AG08395 (cell line): Measurements from ENCODE around the gene ENDOV.

Experiments
- DNase-seq: peaks from one replicate; pipeline ENCODE4 v3.0.0; 2012; ENCODE audit warnings: mixed read lengths, low spot score

The ENDOV gene

DNA sequence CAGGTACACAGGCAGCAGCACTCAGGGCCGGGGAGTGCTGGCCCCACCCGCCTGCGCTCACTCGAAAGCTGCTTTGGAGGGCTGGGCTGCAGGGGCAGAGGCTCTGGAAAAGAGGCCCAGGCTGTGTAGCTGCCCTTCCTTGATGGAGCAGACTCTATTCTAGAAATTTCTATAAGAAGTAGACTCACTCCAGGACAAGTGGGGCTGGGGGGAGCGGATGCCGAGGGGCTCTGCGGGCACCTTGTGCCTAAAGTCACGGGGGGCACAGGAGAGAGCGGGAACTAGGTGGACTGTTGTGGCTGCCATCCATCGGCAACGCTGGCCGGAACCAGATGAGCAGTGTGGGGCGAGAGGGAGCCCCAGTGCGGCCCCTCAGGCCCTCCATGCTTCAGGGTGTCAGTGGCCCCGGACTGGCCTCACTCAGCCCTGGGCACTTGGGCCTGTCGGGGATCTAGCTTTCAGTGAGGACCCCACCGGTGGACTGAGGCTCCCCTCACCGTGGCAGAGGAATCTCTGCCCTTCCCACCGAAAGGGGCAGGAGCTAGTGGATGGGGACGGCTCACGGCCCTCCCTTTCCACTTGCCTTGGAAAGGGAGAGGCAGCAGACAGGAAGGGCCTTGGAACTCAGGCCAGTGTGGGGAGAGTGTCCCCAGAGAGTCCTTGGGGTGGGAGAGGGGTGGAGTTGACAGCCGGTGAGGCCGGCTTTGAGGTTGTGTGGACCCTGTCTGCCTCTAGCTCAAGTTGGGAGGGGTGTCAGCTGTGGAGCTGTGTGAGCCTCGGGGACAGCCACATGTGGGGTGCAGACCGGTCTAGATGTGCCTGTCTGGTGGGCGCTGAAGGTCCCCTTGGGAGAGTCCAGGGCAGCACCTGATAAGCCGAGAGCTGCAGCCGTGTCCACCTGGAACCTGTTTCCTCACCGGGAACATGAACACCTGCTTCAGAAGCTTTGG, 16.6 kb downstream of the ENDOV start:
- DNase-seq: no peak

DNA sequence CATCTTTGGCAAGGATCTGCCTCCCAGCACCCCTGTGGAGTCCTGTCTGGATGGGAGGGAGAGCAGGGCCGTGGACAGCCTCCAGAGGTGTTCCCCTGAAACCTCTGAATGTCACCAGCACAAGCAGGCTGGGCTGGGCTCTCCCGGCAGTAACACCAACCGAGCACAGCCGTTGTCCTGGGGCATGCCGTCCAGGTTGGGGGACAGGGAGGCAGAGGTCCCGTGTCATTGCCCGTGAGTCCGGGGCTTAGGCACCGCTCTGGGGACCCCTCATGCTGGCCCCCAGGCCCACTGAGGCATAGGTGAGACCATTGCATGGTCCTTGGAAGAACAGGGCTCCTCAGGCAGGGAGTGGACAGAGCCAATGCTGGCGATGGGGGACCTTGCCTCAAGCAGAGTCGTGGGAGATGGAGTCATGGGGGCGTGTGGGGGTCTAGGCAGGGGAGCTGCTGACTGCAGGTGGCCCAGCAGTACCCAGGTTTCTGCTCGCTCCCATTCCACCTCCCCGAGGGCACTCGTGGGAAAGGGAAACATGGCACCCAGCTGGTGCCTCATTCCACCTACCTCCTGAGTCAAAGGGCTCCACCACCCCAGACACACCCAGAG, 17.5 kb downstream of the ENDOV start:
- no peak for DNase-seq

DNA sequence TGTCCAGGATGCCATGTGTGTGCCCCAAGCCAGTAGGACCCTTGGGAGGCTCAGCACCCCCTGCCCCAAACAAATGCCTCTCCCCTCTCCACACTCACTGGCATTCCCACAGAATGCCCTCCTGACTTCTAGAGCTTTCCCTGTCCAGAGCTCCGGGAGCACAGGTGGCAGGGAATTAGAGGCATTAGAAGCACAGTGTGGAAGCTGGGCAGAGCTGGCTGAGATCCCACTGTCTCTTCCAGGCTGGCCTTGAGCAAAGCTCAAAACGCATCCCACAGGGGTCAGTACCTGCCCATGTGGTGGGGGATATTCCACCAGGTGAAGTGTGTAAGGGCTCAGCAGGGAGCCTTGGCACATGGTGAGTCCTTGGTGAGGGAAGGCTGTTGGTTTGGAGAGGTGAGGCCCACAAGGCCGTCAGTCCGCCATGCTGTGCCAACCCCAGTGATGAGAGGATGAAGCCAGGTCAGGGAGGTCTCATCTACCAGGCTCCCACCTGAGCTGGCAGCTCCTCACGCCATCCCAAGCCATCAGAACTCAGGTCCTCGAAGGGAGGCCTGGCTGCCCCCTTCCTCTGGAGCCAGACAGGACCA, 18.1 kb downstream of the ENDOV start:
- DNase-seq: no peak

DNA sequence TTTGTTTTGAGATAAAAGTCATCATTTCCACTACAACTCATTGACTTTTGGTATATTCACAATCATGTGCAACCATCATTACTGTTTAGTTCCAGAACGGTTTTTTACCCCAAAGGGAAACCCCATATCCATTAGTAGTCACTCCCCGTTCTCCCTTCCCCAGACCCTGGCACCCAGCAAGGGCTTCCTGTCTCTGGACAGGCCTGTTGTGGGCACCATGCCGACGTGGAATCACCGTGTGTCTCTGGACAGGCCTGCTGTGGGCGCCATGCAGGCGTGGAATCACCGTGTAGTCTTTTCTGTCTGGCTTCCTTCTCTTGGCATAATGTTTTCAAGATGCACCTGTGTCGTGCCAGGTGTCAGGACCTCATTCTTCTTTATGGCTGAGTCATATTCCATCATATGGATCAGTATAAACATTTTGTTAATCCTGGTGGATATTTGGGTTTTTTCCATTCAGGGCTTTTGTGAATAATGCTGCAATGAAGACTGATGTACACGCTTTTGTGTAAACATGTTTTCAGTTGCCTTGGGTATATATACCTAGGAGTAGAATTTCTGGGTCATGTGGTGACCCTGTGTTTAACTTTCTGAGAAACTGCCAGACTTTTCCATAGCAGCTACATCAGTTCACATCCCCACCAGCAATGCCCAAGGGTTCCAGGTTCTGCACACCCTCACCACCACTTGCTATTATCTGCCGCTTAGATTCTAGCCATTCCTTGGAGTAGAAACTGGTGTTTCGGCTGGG, 19.1 kb downstream of the ENDOV start:
- no peak for DNase-seq

DNA sequence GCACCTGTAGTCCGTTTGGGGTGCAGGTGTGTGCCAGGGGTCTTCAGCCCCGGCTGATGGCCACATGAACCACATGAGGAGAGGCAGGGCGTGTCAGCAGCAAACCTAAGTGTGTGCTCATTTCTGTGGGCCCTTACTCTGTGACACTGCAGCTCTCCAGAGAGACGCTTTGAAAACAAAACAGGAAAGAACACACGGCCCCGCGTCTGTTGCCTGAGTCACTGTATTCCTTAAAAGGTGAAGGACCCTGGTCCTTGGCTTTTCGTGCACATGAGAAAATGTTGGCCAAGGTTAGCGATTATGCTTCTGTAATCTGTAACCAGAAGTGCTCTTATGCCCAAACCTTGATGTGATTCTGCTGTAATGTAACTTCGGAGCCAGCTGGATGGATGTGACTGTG, 22.6 kb downstream of the ENDOV start:
- DNase-seq: no peak

DNA sequence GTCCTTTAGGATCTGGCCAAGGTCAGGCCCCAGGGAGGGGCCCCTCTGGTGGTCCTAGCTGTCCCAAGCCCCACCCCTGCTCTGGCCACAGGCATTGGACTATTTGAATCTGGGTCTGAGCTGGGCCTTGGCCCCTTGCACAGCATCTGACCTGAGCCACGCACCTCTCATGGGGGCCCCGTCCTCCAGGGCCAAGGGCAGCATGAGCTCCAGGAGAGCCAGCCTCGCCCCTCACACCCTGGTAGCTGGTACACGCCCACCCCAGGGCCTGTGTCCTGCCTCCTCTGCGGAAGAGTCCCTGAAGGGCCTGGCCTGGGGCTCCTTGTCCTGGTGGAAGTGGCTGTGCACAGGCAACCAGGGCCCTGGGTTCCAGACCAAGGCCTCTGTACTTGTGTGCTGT, 23.8 kb downstream of the ENDOV start:
- DNase-seq: no peak

DNA sequence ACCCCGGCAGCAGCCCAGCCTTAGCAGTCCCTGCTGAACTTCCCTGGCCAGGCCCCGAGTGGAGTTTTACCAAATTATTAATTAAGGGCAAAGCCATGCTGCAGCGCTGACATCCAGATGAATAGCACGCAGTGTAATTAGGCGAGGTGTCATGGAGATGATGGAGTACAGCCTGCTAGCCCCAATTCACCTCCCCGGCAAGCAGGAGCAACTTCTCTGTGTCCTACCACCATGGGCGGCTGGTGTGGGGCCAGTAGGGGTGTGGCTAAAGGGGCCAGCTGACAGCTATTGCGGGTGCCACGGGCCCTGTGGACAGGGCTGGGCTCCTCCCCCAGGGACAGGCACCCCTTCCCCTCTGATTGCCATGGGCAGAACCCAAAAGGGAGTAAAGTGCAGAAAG, 24.5 kb downstream of the ENDOV start:
- no peak for DNase-seq

DNA sequence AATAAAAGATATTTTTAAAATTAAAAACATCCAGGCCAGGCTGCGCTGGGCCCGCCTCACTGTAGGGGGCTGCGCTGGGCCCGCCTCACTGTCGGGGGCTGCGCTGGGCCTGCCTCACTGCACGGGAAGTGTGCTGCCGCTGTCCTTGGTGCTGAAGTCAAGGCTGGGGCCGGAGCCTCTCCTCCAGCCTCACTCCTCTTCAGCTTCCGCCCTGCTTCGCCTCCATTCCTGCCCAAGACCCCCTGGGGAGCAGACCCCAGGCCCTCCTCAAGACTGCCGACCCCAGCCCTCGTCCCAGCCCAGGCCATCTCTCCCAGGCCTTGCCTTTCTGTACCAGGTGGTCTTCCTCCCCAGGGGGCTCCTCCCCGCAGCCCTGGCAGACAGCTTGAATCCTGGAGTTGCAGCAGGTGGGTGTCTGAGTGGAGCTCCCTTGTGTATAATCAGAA, 26.2 kb downstream of the ENDOV start:
- peak; percentile 73 for DNase-seq

DNA sequence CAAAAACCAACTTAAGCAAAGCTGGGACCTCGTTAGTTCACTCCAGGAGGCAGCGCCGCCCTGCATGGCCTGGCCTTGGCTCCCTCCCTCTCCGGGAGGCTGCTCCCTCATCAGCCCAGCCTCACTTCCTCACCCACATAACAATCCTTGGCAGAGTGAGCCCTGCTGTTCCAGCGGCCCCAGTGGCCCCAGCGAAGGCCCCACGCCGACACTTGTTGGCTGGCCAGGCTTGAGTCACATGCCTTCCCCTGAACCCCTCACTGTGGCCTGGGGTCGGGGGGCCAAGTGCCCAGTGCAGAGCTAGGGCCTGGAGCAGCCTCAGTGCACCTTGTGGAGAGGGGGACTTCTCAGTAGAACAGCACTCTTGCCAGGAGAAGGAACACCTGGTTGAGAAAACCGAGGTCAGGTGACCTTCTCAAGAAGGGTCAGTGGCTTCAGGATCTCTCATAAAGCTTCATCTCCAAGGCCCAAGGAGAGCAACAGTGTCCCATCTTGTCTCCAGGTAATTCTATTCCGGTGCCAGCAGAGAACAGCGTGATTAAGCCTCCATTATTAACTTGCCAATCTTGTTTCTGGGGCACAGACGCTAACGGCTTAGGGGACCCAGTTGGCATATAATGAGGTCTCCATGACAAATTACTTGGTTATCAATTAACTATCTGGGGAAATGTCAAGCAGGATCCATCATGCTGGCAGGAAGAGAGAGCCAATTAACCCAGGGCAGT, 26.8 kb downstream of the ENDOV start:
- DNase-seq: no peak

DNA sequence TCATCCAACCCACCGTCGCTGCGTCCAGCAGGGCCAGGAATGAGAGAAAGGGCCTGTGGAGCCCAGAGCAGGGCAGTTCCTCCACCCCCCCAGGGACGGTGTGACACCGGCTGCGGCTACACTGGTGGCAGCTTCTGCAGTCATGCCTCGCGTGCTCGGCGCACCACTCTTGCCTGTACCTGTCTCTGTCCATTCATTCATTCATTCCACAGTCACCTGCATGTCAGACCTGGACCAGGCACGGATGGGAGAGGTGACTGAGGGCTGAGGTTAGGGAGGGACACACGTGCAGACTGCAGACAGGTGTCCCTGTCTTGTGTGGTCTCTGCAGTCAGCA, 27.3 kb downstream of the ENDOV start:
- no peak for DNase-seq

DNA sequence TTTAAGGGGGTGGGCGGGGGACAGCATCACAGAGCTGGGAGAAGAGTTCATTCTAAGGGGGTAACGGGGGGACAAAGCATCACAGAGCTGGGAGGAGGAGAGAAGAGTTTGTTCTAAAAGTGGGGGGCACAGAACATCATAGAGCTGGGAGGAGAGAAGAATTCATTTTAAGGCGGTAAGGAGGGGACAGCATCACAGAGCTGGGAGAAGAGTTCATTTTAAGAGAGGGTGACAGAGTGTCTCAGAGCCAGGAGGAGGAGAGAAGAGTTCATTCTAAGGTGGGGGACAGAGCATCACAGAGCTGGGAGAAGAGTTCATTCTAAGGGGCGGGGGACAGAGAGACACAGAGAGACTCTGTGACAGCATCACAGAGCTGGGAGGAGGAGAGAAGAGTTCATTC, 27.8 kb downstream of the ENDOV start:
- DNase-seq: no peak

DNA sequence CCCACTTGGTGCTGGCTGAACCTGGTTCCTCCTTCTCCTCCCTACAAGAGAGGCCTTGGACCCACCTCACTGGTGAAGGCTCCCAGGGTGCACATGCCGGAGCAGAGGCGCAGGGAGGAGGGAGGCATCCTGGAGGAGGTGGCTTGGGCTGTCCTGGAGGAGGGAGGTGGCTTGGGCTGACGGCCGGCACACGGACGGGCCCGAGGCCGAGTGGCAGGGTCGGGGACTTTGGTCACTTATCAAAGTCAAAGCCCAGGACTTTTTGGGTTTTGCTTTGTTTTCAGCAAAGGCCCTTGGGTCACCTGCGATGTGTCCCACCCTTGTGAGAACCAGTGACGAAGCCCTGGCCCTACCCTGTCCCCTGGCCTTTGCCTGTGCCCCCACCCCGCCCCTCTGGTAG, 28.5 kb downstream of the ENDOV start:
- no peak for DNase-seq

DNA sequence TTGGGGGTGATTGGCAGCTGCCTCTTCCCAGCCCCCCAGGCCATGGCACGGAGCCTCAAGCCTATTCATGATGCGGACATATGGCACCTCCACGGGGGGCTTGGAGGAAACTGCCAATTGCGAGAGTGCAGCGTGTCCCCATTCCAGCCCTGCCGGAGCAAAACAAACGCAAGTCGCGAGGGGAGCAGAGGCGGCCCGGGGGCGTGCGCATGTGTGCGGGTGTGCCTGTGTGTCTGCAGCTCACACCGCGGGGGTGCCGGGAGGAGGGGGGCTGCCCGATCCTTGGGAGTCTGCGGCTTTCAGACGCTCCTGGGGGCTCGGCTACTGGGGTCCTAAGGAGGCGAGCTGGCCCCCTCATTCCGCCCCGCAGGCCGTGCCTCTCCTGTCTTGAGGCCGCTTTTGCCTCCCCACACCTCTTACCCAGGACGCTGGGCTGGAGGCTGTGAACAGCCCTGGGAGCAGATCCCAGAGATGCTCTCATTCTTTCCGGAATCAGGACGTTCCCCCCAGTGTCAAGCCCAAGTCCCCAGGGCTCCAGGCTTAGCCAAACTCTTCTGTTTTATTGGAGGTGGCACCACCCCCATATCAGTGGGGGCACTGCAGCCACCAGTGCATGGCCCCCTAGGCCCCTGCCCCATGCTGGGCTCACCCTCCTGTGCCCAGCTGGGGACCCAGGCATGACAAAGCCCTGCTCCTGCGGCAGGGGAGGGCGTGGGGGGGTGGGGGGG, 29.1 kb downstream of the ENDOV start:
- no peak for DNase-seq

DNA sequence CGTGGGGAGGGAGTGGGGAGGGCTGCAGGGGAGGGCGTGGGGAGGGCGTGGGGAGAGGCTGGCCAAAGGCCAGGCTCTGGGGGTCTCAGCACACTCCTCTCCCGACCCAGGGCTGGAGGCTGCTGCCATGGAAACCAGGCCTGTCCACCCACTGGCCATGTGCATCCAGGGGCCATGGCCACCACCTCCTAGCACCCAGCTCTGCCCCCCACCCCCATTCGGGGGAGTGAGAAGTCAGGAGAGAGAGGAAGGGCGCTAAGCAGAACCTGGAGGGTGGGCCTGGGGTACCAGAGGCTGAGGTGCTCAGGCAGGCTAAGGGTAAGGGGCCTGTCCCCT, 29.6 kb downstream of the ENDOV start:
- no peak for DNase-seq

DNA sequence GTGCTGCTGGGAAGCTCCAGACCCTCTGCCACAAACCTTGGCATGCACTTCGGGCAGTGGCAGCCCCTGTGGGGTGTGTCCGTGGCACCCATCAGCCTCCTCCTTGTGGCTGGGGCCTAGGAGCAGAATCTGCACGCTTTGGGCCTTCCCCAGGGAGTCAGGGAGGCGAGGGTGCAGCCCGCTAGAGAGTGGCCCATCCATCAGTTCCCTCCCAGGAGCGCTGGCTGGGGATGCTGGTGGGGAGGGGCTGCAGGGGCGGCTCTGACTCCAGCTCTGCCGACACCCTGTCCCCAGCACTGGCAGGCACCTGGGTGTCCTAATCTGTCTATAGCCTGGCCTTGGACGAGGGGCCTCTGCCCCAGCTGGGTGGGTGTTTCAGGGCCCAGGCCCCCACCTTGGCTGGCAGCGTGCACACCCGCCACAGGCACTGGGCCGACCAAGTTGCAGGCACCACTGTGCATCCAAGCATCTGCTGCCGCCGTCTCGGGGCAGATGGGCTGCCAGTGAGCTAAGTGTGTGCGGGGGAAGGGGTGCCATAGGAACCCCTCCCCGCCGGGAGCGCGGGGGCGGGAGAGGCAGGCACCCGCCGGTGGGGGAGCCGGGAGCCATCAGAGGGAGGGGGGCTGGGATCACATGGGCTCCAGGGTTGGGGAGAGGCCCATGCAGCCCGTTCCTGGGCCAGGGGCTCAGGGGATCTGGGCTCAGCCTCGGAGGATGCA, 30.2 kb downstream of the ENDOV start:
- DNase-seq: no peak

DNA sequence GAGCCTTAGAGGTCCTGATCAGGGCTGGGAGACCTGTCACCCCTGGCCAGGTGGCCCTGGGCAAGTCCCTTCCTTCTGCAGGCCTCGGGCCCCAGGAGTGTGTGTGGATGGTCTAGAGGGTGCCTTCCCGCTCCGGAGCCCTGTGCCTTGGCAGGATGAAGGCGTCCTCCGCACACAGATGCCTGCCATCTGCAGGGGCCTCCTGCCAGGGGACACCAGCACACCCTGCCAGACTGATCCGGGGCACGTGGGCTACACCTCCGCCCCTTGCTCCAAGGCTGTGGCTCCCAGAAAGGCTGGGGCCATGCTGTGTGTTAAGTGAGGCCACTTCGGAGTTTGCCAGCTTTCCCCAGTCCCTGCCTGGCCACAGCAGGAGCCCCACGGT, 30.8 kb downstream of the ENDOV start:
- DNase-seq: no peak

DNA sequence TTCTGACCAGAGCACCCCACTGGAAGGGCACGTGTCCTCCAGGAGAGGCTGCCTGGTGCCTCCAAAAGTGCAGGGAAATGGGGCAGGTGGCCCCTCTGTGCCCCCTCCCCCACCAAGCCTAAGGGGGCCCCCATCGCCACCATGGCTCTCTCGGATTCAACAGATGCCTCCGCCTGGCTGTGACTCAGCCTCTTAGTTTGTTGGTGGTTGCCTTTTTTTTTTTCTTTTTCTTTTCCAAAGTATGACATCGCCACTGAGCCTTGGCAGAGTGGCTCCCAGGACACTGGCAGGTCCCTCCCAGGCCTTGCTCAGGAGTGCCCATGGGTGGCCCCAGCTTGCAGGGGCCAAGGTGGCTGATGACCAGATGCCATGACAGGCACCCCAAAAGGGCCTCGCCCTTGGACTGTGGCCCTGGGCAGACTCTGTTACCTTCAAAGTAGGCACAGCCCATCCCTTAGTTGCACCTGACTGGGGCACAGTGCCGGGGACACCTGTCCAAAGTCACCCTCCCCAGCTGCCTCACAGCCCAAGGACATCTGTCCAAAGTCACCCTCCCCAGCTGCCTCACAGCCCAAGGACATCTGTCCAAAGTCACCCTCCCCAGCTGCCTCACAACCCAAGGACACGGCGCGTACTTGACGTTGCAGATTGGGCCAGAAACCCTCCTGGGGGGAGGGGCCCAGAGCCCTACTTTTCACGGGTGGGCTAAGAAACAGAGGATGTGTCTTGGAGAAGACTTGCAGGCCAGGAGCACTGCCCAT, 31.9 kb downstream of the ENDOV start:
- DNase-seq: peak; percentile 33

DNA sequence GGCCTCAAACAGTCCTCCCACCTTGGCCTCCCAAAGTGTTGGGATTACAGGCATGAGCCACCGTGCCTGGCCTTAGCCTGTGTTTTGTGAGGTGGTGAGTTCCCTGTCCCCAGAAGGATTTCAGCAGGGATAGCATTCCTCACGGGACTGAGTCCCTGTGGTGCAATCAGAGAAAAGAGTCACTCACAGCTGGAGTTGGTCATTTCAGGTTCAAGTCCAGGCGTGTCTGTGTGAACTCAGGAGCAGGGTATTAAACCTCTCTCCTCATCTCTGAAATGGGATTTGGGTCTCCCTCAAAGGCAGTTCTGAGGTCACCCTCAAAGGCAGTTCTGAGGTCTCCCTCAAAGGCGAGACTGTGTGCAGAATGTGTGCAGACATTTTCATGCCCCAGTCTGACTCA, 32.8 kb downstream of the ENDOV start:
- no peak for DNase-seq

DNA sequence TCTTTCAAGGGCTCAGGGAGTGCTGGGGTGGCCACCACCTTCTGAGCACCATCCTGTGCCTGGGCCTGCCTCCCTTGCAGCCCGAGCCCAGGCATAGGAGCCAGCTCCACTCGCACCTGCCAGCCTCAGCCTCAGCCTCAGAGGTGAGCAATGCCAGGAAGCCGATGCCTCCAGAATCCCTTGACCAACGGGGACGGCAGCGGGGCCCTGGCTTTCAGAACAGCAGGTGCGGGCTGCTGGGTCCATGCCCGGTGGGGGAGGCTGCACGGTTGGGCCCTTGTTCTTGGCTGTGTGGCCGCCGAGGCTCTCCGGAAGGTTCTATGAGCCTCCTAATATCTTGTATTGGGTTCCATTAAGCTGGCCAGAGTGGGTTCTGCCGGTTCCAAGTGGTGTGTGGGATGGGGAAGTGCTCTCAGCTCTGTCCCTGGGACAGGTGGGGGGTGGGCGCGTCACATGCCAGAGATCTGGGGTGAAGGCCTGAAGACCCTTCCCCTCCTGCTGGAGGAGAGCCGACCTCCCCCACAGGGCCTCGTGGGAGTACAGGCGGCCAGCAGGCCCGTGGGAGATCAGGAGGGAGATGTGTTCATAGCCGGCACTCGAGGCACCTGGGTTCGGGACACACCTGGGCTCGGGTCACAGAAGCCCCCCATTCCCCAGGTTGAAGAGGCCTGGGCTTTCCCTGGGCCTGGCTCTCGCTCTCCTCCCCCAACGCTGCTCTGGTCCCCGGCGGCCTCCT, 34.4 kb downstream of the ENDOV start:
- no peak for DNase-seq
